ENCODE measurements around the gene GLDC.
"Not testable (repeated sequence)": the region's sequence is repeated elsewhere in the genome, so short reads cannot be mapped to it uniquely, and the experiment has no call there.

GLDC gene

GRCh38 chr9:6564360-6564759 is 81.2 kb downstream of the GLDC start:
- peak in 1 of 2 donors; percentile 16 for DNase-seq

- DNase-seq, result no peak
Observed at GRCh38 chr9:6562871-6563430, 82.6 kb downstream of the GLDC start.

- DNase-seq, result no peak
Observed at GRCh38 chr9:6562201-6562600, 83.3 kb downstream of the GLDC start.

GRCh38 chr9:6557883-6558616 is 87.5 kb downstream of the GLDC start:
- DNase-seq, result no peak

GRCh38 chr9:6553866-6554265 is 91.7 kb downstream of the GLDC start:
- DNase-seq, result no peak

- no peak for DNase-seq
Observed at GRCh38 chr9:6552498-6553121, 92.9 kb downstream of the GLDC start.

- DNase-seq, result no peak
Observed at GRCh38 chr9:6552033-6552432, 93.5 kb downstream of the GLDC start.

GRCh38 chr9:6551136-6551535 is 94.4 kb downstream of the GLDC start:
- no peak for DNase-seq

GRCh38 chr9:6549106-6549800 is 96.3 kb downstream of the GLDC start:
- no peak for DNase-seq

GRCh38 chr9:6545017-6545691 is 100.4 kb downstream of the GLDC start:
- no peak for DNase-seq

GRCh38 chr9:6543204-6543603 is 102.3 kb downstream of the GLDC start:
- DNase-seq, result no peak

GRCh38 chr9:6542617-6543016 is 102.9 kb downstream of the GLDC start:
- DNase-seq, result not testable (repeated sequence)

GRCh38 chr9:6538666-6539071 is 106.9 kb downstream of the GLDC start:
- DNase-seq, result peak; percentile 30 to 38

GRCh38 chr9:6535594-6535993 is 109.9 kb downstream of the GLDC start:
- no peak for DNase-seq

GRCh38 chr9:6525326-6526045 is 120.0 kb downstream of the GLDC start:
- DNase-seq, result no peak

- no peak for DNase-seq
Observed at GRCh38 chr9:6522263-6522662, 123.3 kb downstream of the GLDC start.

- DNase-seq, result no peak
Observed at GRCh38 chr9:6512085-6512657, 133.4 kb downstream of the GLDC start.

- no peak for DNase-seq
Observed at GRCh38 chr9:6506571-6506970, 139.0 kb downstream of the GLDC start.

GRCh38 chr9:6502399-6502798 is 143.1 kb downstream of the GLDC start:
- DNase-seq, result no peak

- DNase-seq, result no peak
Observed at GRCh38 chr9:6501526-6502210, 143.9 kb downstream of the GLDC start.

- DNase-seq, result peak in 1 of 2 donors; percentile 27
Observed at GRCh38 chr9:6498982-6499381, 146.5 kb downstream of the GLDC start.

All from inflammatory macrophage treated with lipopolysaccharide for 1 hour (primary cell).